Measurements from ENCODE around the gene ZNF682. TPM values are rescaled to one million over a fixed set of nuclear protein-coding genes. Genes with fewer than 3 reads are reported as not detected.
"Not testable (repeated sequence)": the region's sequence is repeated elsewhere in the genome, so short reads cannot be mapped to it uniquely, and the experiment has no call there.

Gene ZNF682
- total RNA-seq, 6 experiments from 2014 or later = 2.1 to 4.7 (median 3.4) TPM

DNA sequence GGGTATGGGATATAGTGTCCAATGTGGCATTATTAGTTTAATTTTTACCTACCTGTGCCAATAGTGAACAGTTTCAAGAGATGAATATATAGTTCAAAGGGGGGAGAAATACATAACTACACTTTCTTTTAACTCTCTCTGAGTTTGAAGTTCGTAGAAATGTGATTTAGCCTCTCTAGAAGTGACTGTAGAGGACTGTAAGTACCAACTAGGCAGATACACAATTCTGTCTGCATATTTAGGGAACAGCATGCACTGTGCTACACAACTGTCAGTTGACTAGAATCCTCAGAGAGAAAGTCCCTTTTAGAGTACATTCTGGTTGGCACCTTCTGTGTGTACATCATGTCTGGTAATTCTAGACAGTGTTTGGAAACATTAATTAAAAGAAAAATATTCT is 21.0 kb upstream of the ZNF682 start:
- H3K36me3 Mint-ChIP-seq (ENCODE audit: low read depth) = no peaks in the 10 kb centered on the region
- H3K27me3 Mint-ChIP-seq (ENCODE audit: insufficient read depth) = no peaks in the 10 kb centered on the region
- TF ChIP-seq, protein P1, sequence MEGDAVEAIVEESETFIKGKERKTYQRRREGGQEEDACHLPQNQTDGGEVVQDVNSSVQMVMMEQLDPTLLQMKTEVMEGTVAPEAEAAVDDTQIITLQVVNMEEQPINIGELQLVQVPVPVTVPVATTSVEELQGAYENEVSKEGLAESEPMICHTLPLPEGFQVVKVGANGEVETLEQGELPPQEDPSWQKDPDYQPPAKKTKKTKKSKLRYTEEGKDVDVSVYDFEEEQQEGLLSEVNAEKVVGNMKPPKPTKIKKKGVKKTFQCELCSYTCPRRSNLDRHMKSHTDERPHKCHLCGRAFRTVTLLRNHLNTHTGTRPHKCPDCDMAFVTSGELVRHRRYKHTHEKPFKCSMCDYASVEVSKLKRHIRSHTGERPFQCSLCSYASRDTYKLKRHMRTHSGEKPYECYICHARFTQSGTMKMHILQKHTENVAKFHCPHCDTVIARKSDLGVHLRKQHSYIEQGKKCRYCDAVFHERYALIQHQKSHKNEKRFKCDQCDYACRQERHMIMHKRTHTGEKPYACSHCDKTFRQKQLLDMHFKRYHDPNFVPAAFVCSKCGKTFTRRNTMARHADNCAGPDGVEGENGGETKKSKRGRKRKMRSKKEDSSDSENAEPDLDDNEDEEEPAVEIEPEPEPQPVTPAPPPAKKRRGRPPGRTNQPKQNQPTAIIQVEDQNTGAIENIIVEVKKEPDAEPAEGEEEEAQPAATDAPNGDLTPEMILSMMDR (IDR thresholded peaks at IDR 0.05) = no peak

DNA sequence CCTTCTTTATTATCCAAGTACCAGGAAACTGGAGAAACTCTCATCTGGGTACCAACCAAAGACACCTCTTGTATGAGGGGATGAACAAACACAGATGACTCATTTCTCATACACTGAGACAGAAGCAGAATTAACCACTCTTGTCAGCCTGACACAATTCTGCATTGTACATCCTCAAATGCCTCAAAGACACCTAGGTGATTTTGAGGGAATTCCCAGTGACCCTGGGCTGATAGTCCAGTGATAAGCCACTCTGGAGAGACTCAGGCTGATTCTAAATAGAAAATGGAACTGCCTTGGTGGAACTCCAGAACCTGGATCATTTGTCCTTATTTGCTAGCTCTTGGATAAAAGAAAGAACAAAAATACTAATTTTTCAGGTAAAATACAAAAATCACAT is 19.4 kb upstream of the ZNF682 start:
- not testable (repeated sequence) for DNase-seq; H3K27me3 Mint-ChIP-seq (ENCODE audit: insufficient read depth); H3K4me1 Mint-ChIP-seq (ENCODE audit: low read depth); H3K27ac Mint-ChIP-seq; H3K36me3 Mint-ChIP-seq (ENCODE audit: low read depth); H3K9me3 Mint-ChIP-seq; H3K4me3 Mint-ChIP-seq

More for the DNA sequence above, 21.0 kb upstream of the ZNF682 start:
- H3K27ac Mint-ChIP-seq = no peak overlapping the region
- H3K4me3 Mint-ChIP-seq = no peak overlapping the region
- no peak for DNase-seq
- peaks cover 4% of the 10 kb centered on the region for H3K9me3 Mint-ChIP-seq
- no peaks in the 10 kb centered on the region for H3K4me1 Mint-ChIP-seq (ENCODE audit: low read depth)

DNA sequence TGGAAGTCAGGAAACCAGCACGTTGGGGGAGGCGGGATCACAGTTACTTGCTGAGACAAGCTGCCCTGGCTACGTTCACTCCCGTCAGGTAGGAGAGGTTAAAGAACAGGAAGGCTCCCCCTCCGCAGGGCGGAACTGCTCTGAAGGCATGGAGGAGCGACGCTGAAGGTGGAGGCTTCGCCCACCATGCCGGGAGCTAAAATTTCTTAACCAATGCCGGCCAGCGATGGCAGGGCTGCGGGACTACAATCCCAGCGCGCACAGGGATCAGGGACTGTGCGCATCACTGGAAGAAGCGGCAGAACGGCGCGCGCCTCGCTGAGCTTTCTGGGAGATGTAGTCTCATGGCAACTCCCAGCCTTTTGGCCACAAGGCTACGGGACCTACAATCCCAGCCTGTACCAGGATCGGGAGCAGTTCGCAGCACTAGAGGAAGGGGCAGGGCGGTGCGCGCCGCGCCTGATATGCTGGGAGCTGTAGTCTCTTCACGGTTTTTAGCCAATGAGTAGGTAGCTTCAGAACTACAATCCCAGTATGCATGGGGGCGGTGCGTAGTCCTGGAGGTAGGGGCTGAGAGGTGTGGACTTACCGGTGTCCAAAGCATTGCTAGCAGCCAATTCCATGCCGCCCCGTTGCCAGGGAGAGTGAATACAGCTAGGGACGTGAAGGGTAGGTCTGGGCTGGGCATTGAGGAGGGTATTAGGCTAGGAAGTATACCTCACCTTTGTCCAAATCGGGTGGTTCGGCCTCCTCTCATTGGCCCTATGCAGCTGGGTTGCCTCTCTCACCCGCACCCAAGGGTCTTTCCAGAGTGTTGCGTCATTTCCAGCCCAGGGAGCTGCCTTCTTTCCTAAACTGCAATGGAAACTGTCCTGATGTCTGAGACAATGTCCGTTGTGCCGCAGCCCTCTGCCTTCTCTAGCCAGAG is 12.8 kb upstream of the ZNF682 start:
- Mint-ChIP-seq H3K27me3 (ENCODE audit: insufficient read depth) (peaks cover 6% of the 10 kb centered on the region; the same call in 1 of the 2 replicates), H3K4me1 (ENCODE audit: low read depth) (no peaks in the 10 kb centered on the region; the same call in 1 of the 2 replicates), H3K9me3 (peaks cover 5% of the 10 kb centered on the region), H3K4me3 (peak overlapping the region; percentile 90), H3K27ac (peak overlapping the region; percentile 66; the same call in 1 of the 2 replicates), H3K36me3 (ENCODE audit: low read depth) (no peaks in the 10 kb centered on the region)
- peak; percentile 97 for DNase-seq
- TF ChIP-seq, protein P1 (IDR thresholded peaks at IDR 0.05) = no peak

DNA sequence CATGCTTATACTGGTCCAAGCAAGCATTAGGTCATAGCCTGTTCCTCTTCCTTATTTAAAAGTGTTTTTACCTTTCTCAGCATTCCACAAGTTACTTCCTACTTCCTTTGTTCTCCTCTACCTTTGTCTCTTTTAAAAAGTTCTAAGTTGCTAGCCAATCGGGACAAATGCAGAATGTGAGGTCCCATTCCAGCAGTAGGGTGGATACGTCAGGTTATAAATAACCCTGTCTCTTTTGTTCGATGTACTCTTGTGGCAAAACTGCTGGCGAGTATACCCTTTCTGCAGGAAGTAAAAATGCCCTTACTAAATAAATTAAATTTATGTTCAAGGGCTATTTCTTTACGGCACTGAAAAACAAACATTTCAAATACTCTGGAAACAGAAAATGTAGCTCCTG is 6.4 kb upstream of the ZNF682 start:
- not testable (repeated sequence) for H3K4me1 Mint-ChIP-seq (ENCODE audit: low read depth); H3K36me3 Mint-ChIP-seq (ENCODE audit: low read depth); H3K9me3 Mint-ChIP-seq; DNase-seq; H3K4me3 Mint-ChIP-seq; H3K27ac Mint-ChIP-seq; H3K27me3 Mint-ChIP-seq (ENCODE audit: insufficient read depth)

DNA sequence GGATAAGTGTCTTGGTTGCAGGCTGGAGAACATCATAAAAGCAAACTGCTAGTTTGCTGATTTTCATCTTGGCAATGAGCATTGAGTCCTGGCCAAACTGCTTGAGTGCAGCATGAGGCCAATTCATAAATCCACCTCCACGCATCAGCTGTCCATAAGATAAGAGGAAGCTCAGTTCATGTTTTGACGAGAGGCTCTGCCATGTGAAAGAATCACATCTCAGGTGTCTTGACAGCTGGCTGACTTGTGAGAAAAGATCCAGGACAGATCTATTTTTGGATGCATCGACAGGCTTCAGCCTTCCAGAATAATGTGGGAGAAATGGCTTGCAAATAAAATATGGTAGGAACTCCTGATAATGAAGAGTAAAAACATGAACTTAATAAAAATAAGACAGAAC is 5.4 kb upstream of the ZNF682 start:
- no peaks in the 10 kb centered on the region for H3K36me3 Mint-ChIP-seq (ENCODE audit: low read depth)
- no peak for DNase-seq
- TF ChIP-seq, protein P1 (IDR thresholded peaks at IDR 0.05) = no peak

DNA sequence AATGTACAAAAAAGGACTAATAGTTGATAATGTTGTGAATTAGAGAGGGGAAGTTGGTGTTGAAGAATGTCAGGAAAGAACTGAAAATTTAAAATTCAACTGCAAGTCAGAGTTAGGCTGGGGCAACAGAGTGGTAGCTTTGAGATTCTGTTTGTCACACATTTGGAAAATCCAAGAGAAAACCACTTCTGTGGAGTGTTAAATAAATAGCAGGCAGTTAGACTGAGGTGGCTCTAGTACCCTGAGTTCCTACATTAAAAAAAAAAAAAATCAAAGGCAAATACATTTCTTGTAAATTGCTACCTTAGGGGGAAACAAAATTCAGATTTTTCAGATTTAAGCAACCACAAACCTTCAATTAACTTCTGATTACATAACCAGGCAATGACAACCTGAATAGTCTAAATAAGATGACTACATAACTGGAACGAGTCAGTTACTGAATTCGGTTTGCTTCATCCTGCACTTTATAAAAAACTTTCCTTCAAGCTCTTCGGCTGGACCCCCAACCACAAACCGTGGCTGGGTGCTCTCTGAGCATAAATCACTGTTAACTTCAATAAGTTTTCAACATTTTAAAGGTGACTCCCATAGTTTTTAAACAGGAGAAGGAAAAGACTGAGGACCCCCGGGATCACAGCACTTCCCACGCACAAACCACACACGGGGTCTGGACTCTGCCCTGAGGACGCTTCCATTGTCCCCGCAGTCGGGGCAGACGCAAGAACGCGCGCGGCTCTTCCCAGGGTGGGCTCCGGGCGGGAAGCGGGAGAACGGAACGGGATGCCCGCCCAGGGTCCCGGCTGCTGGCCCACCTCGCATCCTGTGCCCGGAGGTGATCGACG is 725 bp downstream of the ZNF682 start:
- TF ChIP-seq, protein P1 (IDR thresholded peaks at IDR 0.05) = no peak
- H3K4me3 Mint-ChIP-seq = peak overlapping the region; percentile 98
- peaks cover 9% of the 10 kb centered on the region for H3K4me1 Mint-ChIP-seq (ENCODE audit: low read depth)
- DNase-seq = no peak
- peak overlapping the region; percentile 98 for H3K27ac Mint-ChIP-seq
- peaks cover 4% of the 10 kb centered on the region for H3K27me3 Mint-ChIP-seq (ENCODE audit: insufficient read depth)
- H3K9me3 Mint-ChIP-seq = peaks cover 17% of the 10 kb centered on the region
- peaks cover 13% of the 10 kb centered on the region for H3K36me3 Mint-ChIP-seq (ENCODE audit: low read depth)

More for the DNA sequence above, 5.4 kb upstream of the ZNF682 start:
- H3K4me3 Mint-ChIP-seq = no peak overlapping the region
- peaks cover 10% of the 10 kb centered on the region for H3K9me3 Mint-ChIP-seq
- no peaks in the 10 kb centered on the region for H3K4me1 Mint-ChIP-seq (ENCODE audit: low read depth)
- H3K27ac Mint-ChIP-seq = no peak overlapping the region
- H3K27me3 Mint-ChIP-seq (ENCODE audit: insufficient read depth) = no peaks in the 10 kb centered on the region
